Suprapubic skin (tissue), 4 donors: Measurements from ENCODE around the gene ERCC1. TPM values are rescaled to one million over a fixed set of nuclear protein-coding genes. Genes with fewer than 3 reads are reported as not detected.

ENCODE experiments used
- DNase-seq, 2 donors: peaks; one replicate each; pipeline ENCODE4 v3.0.0-alpha.2; 2019; ENCODE audit warnings: low spot score in 2 of 2
- H3K27ac ChIP-seq: fragments of 200-600 bp; sonication (generic); one replicate; pipeline ENCODE4 v1.5.1; 2019
- H3K27me3 ChIP-seq: fragments of 200-600 bp; sonication (generic); one replicate; pipeline ENCODE4 v1.5.1; 2019
- H3K36me3 ChIP-seq: fragments of 200-600 bp; sonication (generic); one replicate; pipeline ENCODE4 v1.5.1; 2019
- H3K4me1 ChIP-seq: fragments of 200-600 bp; sonication (generic); one replicate; pipeline ENCODE4 v1.5.1; 2019
- H3K4me3 ChIP-seq: fragments of 200-600 bp; sonication (generic); one replicate; pipeline ENCODE4 v1.5.1; 2019; ENCODE audit warnings: mild to moderate bottlenecking
- H3K9me3 ChIP-seq: fragments of 200-600 bp; sonication (generic); one replicate; pipeline ENCODE4 v1.5.1; 2019
- CTCF ChIP-seq, 2 donors: fragments of 200-600 bp in 1 of 2; fragments of 450-650 bp in 1 of 2; sonication (generic) in 1 of 2; IDR thresholded peaks; one replicate each; pipeline ENCODE4 v1.5.1; 2016 to 2019; ENCODE audit warnings: antibody characterized with exemption in 2 of 2, mild to moderate bottlenecking in 1 of 2, moderate library complexity in 1 of 2
- EP300 ChIP-seq: sonication (generic); formaldehyde crosslinking; IDR thresholded peaks from one replicate; pipeline ENCODE4 v1.6.1; 2017; ENCODE audit warnings: antibody characterized with exemption
- POLR2A ChIP-seq, 2 donors: fragments of 450-650 bp; IDR thresholded peaks; one replicate each; pipeline ENCODE4 v1.6.1; 2017; ENCODE audit warnings: antibody characterized with exemption in 2 of 2, mild to moderate bottlenecking in 2 of 2, moderate library complexity in 2 of 2
- POLR2AphosphoS5 ChIP-seq, 3 donors: sonication (generic); formaldehyde crosslinking; IDR thresholded peaks; one replicate each; pipeline ENCODE4 v1.6.1; 2017; ENCODE audit warnings: antibody characterized with exemption in 3 of 3
- WGBS: methylation state at CpG from one replicate; pipeline ENCODE4 v1.1.5; 2018; 5-methylcytosine and 5-hydroxymethylcytosine counted together
- total RNA-seq, 4 donors: library from RNA; depleted of rRNA; stranded (reverse); fragments of >200 nt; gene quantifications; one replicate each; pipeline ENCODE4 v1.1.0, GENCODE V29; 2016

ERCC1 gene
- total RNA-seq, 4 donors from 2014 or later = 102 to 120 (median 106) TPM

GRCh38 chr19:45401815-45402214 lies 21.9 kb downstream of the ERCC1 start:
- TF ChIP-seq POLR2AphosphoS5 (IDR thresholded peaks at IDR 0.05) = no peak
- no peak for TF ChIP-seq POLR2A (IDR thresholded peaks at IDR 0.05)
- TF ChIP-seq EP300 = no peak
- no peak for TF ChIP-seq CTCF (IDR thresholded peaks at IDR 0.05)
- H3K9me3 ChIP-seq = no peaks in the 10 kb centered on the region
- peaks cover 77% of the 10 kb centered on the region for H3K4me1 ChIP-seq
- WGBS = 84% methylated on average over 6 of the region's 6 CpGs
- DNase-seq = no peak
- H3K27ac ChIP-seq = peak overlapping the region; percentile 96
- H3K36me3 ChIP-seq = peaks cover under 1% of the 10 kb centered on the region
- no peaks in the 10 kb centered on the region for H3K27me3 ChIP-seq
- H3K4me3 ChIP-seq = peak overlapping the region; percentile 68

GRCh38 chr19:45400192-45400591 lies 23.5 kb downstream of the ERCC1 start:
- H3K27ac ChIP-seq = peak overlapping the region; percentile 4
- no peak overlapping the region for H3K4me3 ChIP-seq
- H3K4me1 ChIP-seq = peaks cover 65% of the 10 kb centered on the region
- DNase-seq = peak in 1 of 2 donors; percentile 75
- peak in 2 of 3 donors; percentile 32 to 61 for TF ChIP-seq POLR2AphosphoS5 (IDR thresholded peaks at IDR 0.05)
- TF ChIP-seq POLR2A (IDR thresholded peaks at IDR 0.05) = no peak
- peaks cover 11% of the 10 kb centered on the region for H3K36me3 ChIP-seq
- H3K9me3 ChIP-seq = no peaks in the 10 kb centered on the region
- H3K27me3 ChIP-seq = no peaks in the 10 kb centered on the region
- WGBS = 34% methylated on average over 4 of the region's 6 CpGs

- Histone ChIP-seq H3K27me3 (no peaks in the 10 kb centered on the region), H3K4me3 (no peak overlapping the region), H3K36me3 (peaks cover 32% of the 10 kb centered on the region), H3K4me1 (peaks cover 28% of the 10 kb centered on the region), H3K9me3 (no peaks in the 10 kb centered on the region), H3K27ac (no peak overlapping the region)
- WGBS = 79% methylated on average over 56 of the region's 59 CpGs
- DNase-seq = no peak
- TF ChIP-seq POLR2A (IDR thresholded peaks at IDR 0.05) (no peak), EP300 (no peak), CTCF (IDR thresholded peaks at IDR 0.05) (no peak), POLR2AphosphoS5 (IDR thresholded peaks at IDR 0.05) (no peak)
These were observed 27.7 kb downstream of the ERCC1 start for GRCh38 chr19:45395821-45396617.

GRCh38 chr19:45391871-45392665 lies 31.6 kb downstream of the ERCC1 start:
- Histone ChIP-seq H3K9me3 (no peaks in the 10 kb centered on the region), H3K36me3 (peaks cover 35% of the 10 kb centered on the region), H3K27ac (no peak overlapping the region), H3K27me3 (peaks cover 1% of the 10 kb centered on the region), H3K4me3 (no peak overlapping the region), H3K4me1 (no peaks in the 10 kb centered on the region)
- TF ChIP-seq CTCF (IDR thresholded peaks at IDR 0.05) (no peak), POLR2A (IDR thresholded peaks at IDR 0.05) (no peak), EP300 (no peak), POLR2AphosphoS5 (IDR thresholded peaks at IDR 0.05) (no peak)
- no peak for DNase-seq
- WGBS = 97% methylated on average over 12 of the region's 21 CpGs

- DNase-seq = no peak
- TF ChIP-seq POLR2A (IDR thresholded peaks at IDR 0.05) = no peak
- TF ChIP-seq EP300 = no peak
- no peak for TF ChIP-seq POLR2AphosphoS5 (IDR thresholded peaks at IDR 0.05)
- TF ChIP-seq CTCF (IDR thresholded peaks at IDR 0.05) = no peak
- Histone ChIP-seq H3K4me3 (no peak overlapping the region), H3K9me3 (no peaks in the 10 kb centered on the region), H3K27me3 (peaks cover 6% of the 10 kb centered on the region), H3K36me3 (peaks cover 30% of the 10 kb centered on the region), H3K27ac (no peak overlapping the region), H3K4me1 (no peaks in the 10 kb centered on the region)
- 56% methylated on average over 3 of the region's 3 CpGs for WGBS
These were observed 32.4 kb downstream of the ERCC1 start for GRCh38 chr19:45391346-45391745.
